ENCODE measurements around the gene C6orf15.

DNA sequence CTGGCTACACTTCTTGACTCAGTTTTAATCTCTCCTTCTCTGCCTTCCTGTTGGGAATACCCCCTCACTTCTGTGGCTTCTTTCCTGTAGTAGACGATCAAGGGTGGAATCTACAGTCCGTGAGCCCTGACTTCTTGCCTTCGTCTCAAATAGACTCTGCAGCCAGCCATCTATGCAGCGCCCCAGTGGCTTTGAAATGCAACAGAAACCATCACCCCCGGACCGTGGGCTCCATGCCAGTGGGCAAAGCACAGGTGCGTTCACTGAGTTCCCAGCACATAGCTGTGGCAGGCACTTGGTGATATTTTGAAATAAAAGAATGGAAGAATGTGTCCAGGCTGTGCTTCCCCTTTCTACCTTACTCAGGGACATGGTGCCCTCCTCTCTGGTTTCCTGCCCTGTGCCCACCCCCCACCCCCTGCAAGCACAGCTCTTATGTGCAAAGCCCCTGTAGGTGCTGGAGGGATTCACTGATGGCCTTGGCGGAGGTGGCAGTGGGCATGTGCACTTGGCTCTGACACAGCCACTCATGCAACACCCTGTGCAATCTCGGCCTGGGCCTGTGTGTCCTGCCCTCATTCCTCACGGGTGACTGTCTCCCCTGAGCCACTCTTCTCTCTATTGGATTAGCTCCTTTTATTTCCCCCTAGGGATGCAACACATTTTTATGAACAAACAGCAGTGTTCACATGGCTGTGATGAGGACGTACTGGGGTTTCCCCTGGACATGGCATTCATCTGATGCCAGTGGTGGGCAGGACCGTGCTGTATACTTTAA, 13.4 kb upstream of the C6orf15 start:
- TF ChIP-seq, protein P1, sequence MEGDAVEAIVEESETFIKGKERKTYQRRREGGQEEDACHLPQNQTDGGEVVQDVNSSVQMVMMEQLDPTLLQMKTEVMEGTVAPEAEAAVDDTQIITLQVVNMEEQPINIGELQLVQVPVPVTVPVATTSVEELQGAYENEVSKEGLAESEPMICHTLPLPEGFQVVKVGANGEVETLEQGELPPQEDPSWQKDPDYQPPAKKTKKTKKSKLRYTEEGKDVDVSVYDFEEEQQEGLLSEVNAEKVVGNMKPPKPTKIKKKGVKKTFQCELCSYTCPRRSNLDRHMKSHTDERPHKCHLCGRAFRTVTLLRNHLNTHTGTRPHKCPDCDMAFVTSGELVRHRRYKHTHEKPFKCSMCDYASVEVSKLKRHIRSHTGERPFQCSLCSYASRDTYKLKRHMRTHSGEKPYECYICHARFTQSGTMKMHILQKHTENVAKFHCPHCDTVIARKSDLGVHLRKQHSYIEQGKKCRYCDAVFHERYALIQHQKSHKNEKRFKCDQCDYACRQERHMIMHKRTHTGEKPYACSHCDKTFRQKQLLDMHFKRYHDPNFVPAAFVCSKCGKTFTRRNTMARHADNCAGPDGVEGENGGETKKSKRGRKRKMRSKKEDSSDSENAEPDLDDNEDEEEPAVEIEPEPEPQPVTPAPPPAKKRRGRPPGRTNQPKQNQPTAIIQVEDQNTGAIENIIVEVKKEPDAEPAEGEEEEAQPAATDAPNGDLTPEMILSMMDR (IDR thresholded peaks at IDR 0.05) = no peak
- TF ChIP-seq SREBF2 (IDR thresholded peaks at IDR 0.05) = no peak
- TF ChIP-seq, protein P2, sequence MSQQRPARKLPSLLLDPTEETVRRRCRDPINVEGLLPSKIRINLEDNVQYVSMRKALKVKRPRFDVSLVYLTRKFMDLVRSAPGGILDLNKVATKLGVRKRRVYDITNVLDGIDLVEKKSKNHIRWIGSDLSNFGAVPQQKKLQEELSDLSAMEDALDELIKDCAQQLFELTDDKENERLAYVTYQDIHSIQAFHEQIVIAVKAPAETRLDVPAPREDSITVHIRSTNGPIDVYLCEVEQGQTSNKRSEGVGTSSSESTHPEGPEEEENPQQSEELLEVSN (IDR thresholded peaks at IDR 0.05; ENCODE audit: borderline replicate concordance, low read depth) = no peak
- TF ChIP-seq ZFP36 (IDR thresholded peaks at IDR 0.05; ENCODE audit: borderline replicate concordance, partially characterized antibody) = no peak
- no peak for TF ChIP-seq HDAC2 (IDR thresholded peaks at IDR 0.05)
- TF ChIP-seq, protein P3, sequence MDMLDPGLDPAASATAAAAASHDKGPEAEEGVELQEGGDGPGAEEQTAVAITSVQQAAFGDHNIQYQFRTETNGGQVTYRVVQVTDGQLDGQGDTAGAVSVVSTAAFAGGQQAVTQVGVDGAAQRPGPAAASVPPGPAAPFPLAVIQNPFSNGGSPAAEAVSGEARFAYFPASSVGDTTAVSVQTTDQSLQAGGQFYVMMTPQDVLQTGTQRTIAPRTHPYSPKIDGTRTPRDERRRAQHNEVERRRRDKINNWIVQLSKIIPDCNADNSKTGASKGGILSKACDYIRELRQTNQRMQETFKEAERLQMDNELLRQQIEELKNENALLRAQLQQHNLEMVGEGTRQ (IDR thresholded peaks at IDR 0.05) = no peak
- no peak for TF ChIP-seq SMC3 (IDR thresholded peaks at IDR 0.05)
- TF ChIP-seq CEBPB (IDR thresholded peaks at IDR 0.05) = no peak
- no peak for TF ChIP-seq CHD2 (IDR thresholded peaks at IDR 0.05; ENCODE audit: low read length, partially characterized antibody)
- TF ChIP-seq, protein P4, sequence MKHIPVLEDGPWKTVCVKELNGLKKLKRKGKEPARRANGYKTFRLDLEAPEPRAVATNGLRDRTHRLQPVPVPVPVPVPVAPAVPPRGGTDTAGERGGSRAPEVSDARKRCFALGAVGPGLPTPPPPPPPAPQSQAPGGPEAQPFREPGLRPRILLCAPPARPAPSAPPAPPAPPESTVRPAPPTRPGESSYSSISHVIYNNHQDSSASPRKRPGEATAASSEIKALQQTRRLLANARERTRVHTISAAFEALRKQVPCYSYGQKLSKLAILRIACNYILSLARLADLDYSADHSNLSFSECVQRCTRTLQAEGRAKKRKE (CRISPR knock-in tag; IDR thresholded peaks at IDR 0.05; ENCODE audit: low read depth) = no peak
- no peak for TF ChIP-seq ZSCAN20 (CRISPR knock-in tag; IDR thresholded peaks at IDR 0.05)
- no peak for TF ChIP-seq GATA3 (IDR thresholded peaks at IDR 0.05; ENCODE audit: borderline replicate concordance)
- no peak for TF ChIP-seq POLR2A (IDR thresholded peaks at IDR 0.05; ENCODE audit: low read length)
- TF ChIP-seq RAD21 (conservative IDR thresholded peaks at IDR 0.05 in 1 of 2, IDR thresholded peaks at IDR 0.05 in 1 of 2) = no peak
